Measurements from ENCODE around the gene ARHGAP4. TPM values are rescaled to one million over a fixed set of nuclear protein-coding genes. Genes with fewer than 3 reads are reported as not detected.

Gene ARHGAP4
- total RNA-seq, 2 experiments from 2014 or later, result 456 to 463 TPM

DNA sequence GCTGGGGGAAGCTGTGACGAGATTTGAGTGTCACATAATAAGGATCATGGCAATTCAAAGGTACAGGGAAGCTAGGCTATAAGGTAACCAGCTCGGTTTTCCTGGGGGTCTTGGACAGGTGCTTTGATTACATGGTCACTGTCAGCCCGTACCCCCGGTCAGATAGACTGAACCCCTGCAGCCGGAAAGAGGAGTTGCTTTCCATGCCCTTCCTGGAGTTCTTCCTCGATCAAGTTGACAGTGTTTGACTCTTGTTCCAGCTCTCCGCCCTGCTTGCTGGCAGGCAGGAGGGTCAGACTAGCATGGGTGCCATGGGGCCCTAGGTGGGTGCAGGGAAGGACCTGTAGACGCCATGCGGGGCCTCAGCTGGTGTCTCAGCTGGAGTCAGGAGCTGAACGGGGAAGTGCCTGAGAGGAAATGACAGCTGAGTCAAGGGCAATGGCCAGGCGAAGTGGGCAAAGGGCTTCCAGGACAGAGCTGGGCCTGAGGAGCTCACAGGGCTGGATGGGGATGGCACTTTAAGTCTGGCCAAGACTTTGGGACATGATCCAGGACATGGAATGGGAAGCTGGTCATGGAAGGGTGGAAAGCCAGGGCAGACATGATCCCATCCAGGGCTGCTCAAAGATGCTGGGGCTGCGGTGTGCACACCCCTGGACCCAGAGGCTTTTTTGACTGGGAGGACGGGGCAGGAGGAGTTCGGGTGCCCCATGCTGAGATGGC, 48.1 kb upstream of the ARHGAP4 start:
- TF ChIP-seq, protein P1, sequence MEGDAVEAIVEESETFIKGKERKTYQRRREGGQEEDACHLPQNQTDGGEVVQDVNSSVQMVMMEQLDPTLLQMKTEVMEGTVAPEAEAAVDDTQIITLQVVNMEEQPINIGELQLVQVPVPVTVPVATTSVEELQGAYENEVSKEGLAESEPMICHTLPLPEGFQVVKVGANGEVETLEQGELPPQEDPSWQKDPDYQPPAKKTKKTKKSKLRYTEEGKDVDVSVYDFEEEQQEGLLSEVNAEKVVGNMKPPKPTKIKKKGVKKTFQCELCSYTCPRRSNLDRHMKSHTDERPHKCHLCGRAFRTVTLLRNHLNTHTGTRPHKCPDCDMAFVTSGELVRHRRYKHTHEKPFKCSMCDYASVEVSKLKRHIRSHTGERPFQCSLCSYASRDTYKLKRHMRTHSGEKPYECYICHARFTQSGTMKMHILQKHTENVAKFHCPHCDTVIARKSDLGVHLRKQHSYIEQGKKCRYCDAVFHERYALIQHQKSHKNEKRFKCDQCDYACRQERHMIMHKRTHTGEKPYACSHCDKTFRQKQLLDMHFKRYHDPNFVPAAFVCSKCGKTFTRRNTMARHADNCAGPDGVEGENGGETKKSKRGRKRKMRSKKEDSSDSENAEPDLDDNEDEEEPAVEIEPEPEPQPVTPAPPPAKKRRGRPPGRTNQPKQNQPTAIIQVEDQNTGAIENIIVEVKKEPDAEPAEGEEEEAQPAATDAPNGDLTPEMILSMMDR (IDR thresholded peaks at IDR 0.05), result no peak
- Histone ChIP-seq H3K4me3 (ENCODE audit: low read length) (peak overlapping the region; percentile 68), H3K27me3 (ENCODE audit: control insufficient read depth in 1 of 2, insufficient read depth in 2 of 2, low read length in 2 of 2) (no peaks in the 10 kb centered on the region), H3K4me1 (ENCODE audit: insufficient read depth, low read length) (peaks cover 32% of the 10 kb centered on the region), H3K9me3 (ENCODE audit: control insufficient read depth in 1 of 2, insufficient read depth in 1 of 2, low read length in 2 of 2) (no peaks in the 10 kb centered on the region), H3K36me3 (ENCODE audit: insufficient read depth, low read length) (no peaks in the 10 kb centered on the region), H3K27ac (ENCODE audit: low read depth in 1 of 2, low read length in 2 of 2) (peak overlapping the region; percentile 64 to 70)
- peak overlapping the region; percentile 98 for H3K27ac Mint-ChIP-seq
- intact Hi-C loops (cut with DNase I, micrococcal nuclease), result no loop called here
- DNase-seq (peak in 3 of 14 experiments; percentile 31 to 45 (median 39)), ATAC-seq (ENCODE audit: poor library complexity) (no peak)
- H3K27me3 Mint-ChIP-seq, result no peaks in the 10 kb centered on the region
- ChIA-PET CTCF (interaction anchor here (0.6 to 1.0 kb wide), 3 partner anchors 9 to 40 kb away, joined by 3 read pairs; no protein-coding TSS in a partner anchor), POLR2A (interaction anchor here (1.1 to 4.2 kb wide), 2 partner anchors 11 to 397 kb away, joined by 3 to 26 read pairs; no protein-coding TSS in a partner anchor)
- peaks cover 25% of the 10 kb centered on the region for H3K4me1 Mint-ChIP-seq (ENCODE audit: low read depth)
- H3K36me3 Mint-ChIP-seq (ENCODE audit: low read depth), result peaks cover 19% of the 10 kb centered on the region
- H3K9me3 Mint-ChIP-seq, result no peaks in the 10 kb centered on the region
- H3K4me3 Mint-ChIP-seq, result peak overlapping the region; percentile 38

DNA sequence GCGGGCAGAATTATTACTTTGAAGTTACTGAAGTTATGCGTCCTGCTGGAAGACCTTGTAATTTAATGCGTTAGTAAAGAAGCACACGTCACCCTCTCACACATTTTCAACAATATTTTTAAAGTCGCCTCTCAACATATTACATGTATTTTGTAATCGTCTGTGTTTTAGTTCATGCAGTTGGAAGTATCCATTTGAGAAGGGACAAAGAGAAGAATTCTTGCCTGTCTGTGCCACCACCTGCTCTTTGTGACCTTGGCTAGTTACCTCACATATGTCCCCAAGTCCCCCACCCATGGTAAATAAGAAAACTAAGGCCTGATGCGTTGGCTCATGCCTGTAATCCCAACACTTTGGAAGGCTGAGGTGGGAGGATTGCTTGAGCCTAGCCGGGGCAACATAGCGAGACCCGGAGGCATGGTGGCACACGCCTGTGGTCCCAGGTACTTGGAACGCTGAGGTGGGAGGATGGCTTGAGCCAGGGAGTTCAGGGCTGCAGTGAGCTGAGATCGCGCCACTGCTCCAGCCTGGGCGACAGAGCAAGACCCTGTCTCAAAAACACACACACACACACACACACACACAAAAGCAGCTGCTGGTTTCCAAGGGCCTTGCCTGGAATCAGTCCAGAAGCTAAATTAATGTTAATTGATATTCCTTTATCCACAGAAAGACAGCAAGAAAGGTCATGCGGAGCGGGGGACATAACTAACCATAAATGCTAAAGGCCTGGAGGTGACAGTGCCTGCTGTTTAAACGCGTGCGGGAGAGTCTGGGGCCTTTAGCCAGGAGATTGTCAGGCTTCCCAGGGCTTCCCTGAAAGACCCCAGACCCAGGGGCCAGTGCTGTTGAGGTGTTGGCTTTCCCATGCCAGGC, 47.3 kb upstream of the ARHGAP4 start:
- CTCF ChIA-PET, result interaction anchor here (0.6 to 1.0 kb wide), 3 partner anchors 9 to 40 kb away, joined by 3 read pairs; no protein-coding TSS in a partner anchor
- Mint-ChIP-seq H3K27me3 (no peaks in the 10 kb centered on the region), H3K4me3 (peak overlapping the region; percentile 86)

More for the DNA sequence above, 47.3 kb upstream of the ARHGAP4 start:
- H3K27me3 ChIP-seq (ENCODE audit: control insufficient read depth in 1 of 2, insufficient read depth in 2 of 2, low read length in 2 of 2), result no peaks in the 10 kb centered on the region
- no peaks in the 10 kb centered on the region for H3K9me3 ChIP-seq (ENCODE audit: control insufficient read depth in 1 of 2, insufficient read depth in 1 of 2, low read length in 2 of 2)
- ATAC-seq (ENCODE audit: poor library complexity), result peak; percentile 1
- peaks cover 40% of the 10 kb centered on the region for H3K4me1 ChIP-seq (ENCODE audit: insufficient read depth, low read length)
- peak overlapping the region; percentile 98 for H3K27ac Mint-ChIP-seq
- H3K27ac ChIP-seq (ENCODE audit: low read depth in 1 of 2, low read length in 2 of 2), result peak overlapping the region; percentile 64 to 70
- peaks cover 19% of the 10 kb centered on the region for H3K36me3 Mint-ChIP-seq (ENCODE audit: low read depth)
- H3K9me3 Mint-ChIP-seq, result no peaks in the 10 kb centered on the region
- no peaks in the 10 kb centered on the region for H3K36me3 ChIP-seq (ENCODE audit: insufficient read depth, low read length)
- peak overlapping the region; percentile 68 for H3K4me3 ChIP-seq (ENCODE audit: low read length)
- DNase-seq, result peak in 2 of 14 experiments; percentile 19 to 27
- intact Hi-C loops (cut with DNase I, micrococcal nuclease), result loop anchor here in 1 of 2 experiments (1.0 kb wide), 1 partner anchor 8 kb away; no protein-coding TSS in a partner anchor
- peaks cover 32% of the 10 kb centered on the region for H3K4me1 Mint-ChIP-seq (ENCODE audit: low read depth)
- TF ChIP-seq, protein P1 (IDR thresholded peaks at IDR 0.05), result no peak
- POLR2A ChIA-PET, result interaction anchor here (1.1 to 4.2 kb wide), 3 partner anchors 8 to 398 kb away, joined by 3 to 54 read pairs (median 26); no protein-coding TSS in a partner anchor

All from CD4-positive, alpha-beta T cell (primary cell).